Calu3 (cell line): Measurements from ENCODE around the gene FAM180A. TPM values are rescaled to one million over a fixed set of nuclear protein-coding genes. Genes with fewer than 3 reads are reported as not detected.
"Not testable (repeated sequence)": the region's sequence is repeated elsewhere in the genome, so short reads cannot be mapped to it uniquely, and the experiment has no call there.

Source experiments
- BruUV-seq: library from RNA; stranded (reverse); fragments of 400-500 nt; replicated peaks from 2 replicates; lab custom pipeline; 2021; lab: Mats Ljungman, UMichigan
- CTCF ChIA-PET: fragments of 300-600 bp; sonication (Branson Sonifier 250); formaldehyde crosslinking; loops from one replicate; lab custom pipeline; 2022; ENCODE audit warnings: antibody characterized with exemption; lab: Charles Lee
- DNase-seq: peaks from one replicate; pipeline ENCODE4 v3.0.0; 2022
- H3K27ac Mint-ChIP-seq: one replicate; pipeline ENCODE4 v1.8.0; 2022; ENCODE audit warnings: mixed read lengths; ENCODE audit not compliant: unreplicated experiment
- H3K27me3 Mint-ChIP-seq: one replicate; pipeline ENCODE4 v1.8.0; 2022; ENCODE audit warnings: mixed read lengths; ENCODE audit not compliant: unreplicated experiment
- H3K36me3 Mint-ChIP-seq: one replicate; pipeline ENCODE4 v1.8.0; 2022; ENCODE audit warnings: mild to moderate bottlenecking, moderate library complexity, mixed read lengths; ENCODE audit not compliant: insufficient read depth, unreplicated experiment
- H3K4me1 Mint-ChIP-seq: one replicate; pipeline ENCODE4 v1.8.0; 2022; ENCODE audit warnings: mild to moderate bottlenecking, low read depth, mixed read lengths; ENCODE audit not compliant: unreplicated experiment
- H3K4me3 Mint-ChIP-seq: one replicate; pipeline ENCODE4 v1.8.0; 2022; ENCODE audit warnings: mild to moderate bottlenecking, low read depth, moderate library complexity, mixed read lengths; ENCODE audit not compliant: unreplicated experiment
- H3K9me3 Mint-ChIP-seq: one replicate; pipeline ENCODE4 v1.8.0; 2022; ENCODE audit warnings: low read depth, mixed read lengths; ENCODE audit not compliant: unreplicated experiment
- CTCF ChIP-seq: fragments of 200-600 bp; IDR thresholded peaks from one replicate; pipeline ENCODE4 v1.8.0; 2022; ENCODE audit warnings: antibody characterized with exemption; ENCODE audit not compliant: unreplicated experiment
- intact Hi-C: fragments of 100-400 bp; cut with micrococcal nuclease; formaldehyde crosslinking; loops from one replicate; pipeline ENCODE4 v1.10.0; 2022; ENCODE audit not compliant: unreplicated experiment
- total RNA-seq: library from RNA; stranded (reverse); gene quantifications from 2 replicates; pipeline ENCODE4 v1.2.3, GENCODE V29; 2022

FAM180A gene
- total RNA-seq, 1 experiment from 2014 or later, result not detected

- BruUV-seq, result no TSS peak
- TF ChIP-seq CTCF, result no peak
Measured at GRCh38 chr7:135740889-135741288, 7.7 kb downstream of the FAM180A start.

GRCh38 chr7:135737306-135737647, 11.3 kb downstream of the FAM180A start:
- CTCF ChIA-PET, H3K4me1 Mint-ChIP-seq, BruUV-seq: not testable (repeated sequence)

More at GRCh38 chr7:135740889-135741288, 7.7 kb downstream of the FAM180A start:
- H3K27ac Mint-ChIP-seq, result no peak overlapping the region
- intact Hi-C loops, result no loop called here
- H3K9me3 Mint-ChIP-seq, result no peaks in the 10 kb centered on the region
- no peak overlapping the region for H3K4me3 Mint-ChIP-seq
- DNase-seq, result no peak
- CTCF ChIA-PET, result interaction anchor here (0.6 to 0.7 kb wide), 2 partner anchors 38 to 225 kb away, joined by 3 to 4 read pairs; no protein-coding TSS in a partner anchor
- no peaks in the 10 kb centered on the region for H3K36me3 Mint-ChIP-seq
- H3K27me3 Mint-ChIP-seq, result peaks cover 31% of the 10 kb centered on the region
- no peaks in the 10 kb centered on the region for H3K4me1 Mint-ChIP-seq

GRCh38 chr7:135736586-135737305, 11.9 kb downstream of the FAM180A start:
- no TSS peak for BruUV-seq
- intact Hi-C loops, result no loop called here
- Mint-ChIP-seq H3K27me3 (peaks cover 3% of the 10 kb centered on the region), H3K9me3 (no peaks in the 10 kb centered on the region), H3K4me3 (no peak overlapping the region), H3K27ac (no peak overlapping the region), H3K4me1 (no peaks in the 10 kb centered on the region), H3K36me3 (no peaks in the 10 kb centered on the region)
- DNase-seq, result no peak
- no peak for TF ChIP-seq CTCF
- CTCF ChIA-PET, result no interaction called here

More at GRCh38 chr7:135737306-135737647, 11.3 kb downstream of the FAM180A start:
- intact Hi-C loops, H3K27me3 Mint-ChIP-seq, H3K27ac Mint-ChIP-seq, H3K36me3 Mint-ChIP-seq, H3K4me3 Mint-ChIP-seq, H3K9me3 Mint-ChIP-seq, DNase-seq: not testable (repeated sequence)

GRCh38 chr7:135734343-135734689, 14.3 kb downstream of the FAM180A start:
- CTCF ChIA-PET, result no interaction called here
- no peaks in the 10 kb centered on the region for H3K4me1 Mint-ChIP-seq
- peaks cover 24% of the 10 kb centered on the region for H3K27me3 Mint-ChIP-seq
- TF ChIP-seq CTCF, result no peak
- H3K36me3 Mint-ChIP-seq, result no peaks in the 10 kb centered on the region
- no peak overlapping the region for H3K4me3 Mint-ChIP-seq
- DNase-seq, result no peak
- no peak overlapping the region for H3K27ac Mint-ChIP-seq
- intact Hi-C loops, result no loop called here
- no peaks in the 10 kb centered on the region for H3K9me3 Mint-ChIP-seq
- BruUV-seq, result no TSS peak
